IPS DF 4.7 (cell line): ENCODE results near the gene PDE9A.

Experiments
- DNase-seq: peaks from one replicate; pipeline ENCODE4 v3.0.0-alpha.2; 2013; ENCODE audit warnings: low spot score; ENCODE audit errors: extremely low read depth

Gene PDE9A

GRCh38 chr21:42819861-42820615 lies 166.6 kb downstream of the PDE9A start:
- no peak for DNase-seq

- DNase-seq = no peak
Measured at GRCh38 chr21:42820616-42821465, 167.4 kb downstream of the PDE9A start.
